ENCODE data around the gene CCNG2. TPM values are rescaled to one million over a fixed set of nuclear protein-coding genes. Genes with fewer than 3 reads are reported as not detected.

CCNG2 gene
- total RNA-seq, 2 donors from 2014 or later = 23.7 to 65.0 TPM

- Histone ChIP-seq H3K27ac (no peak overlapping the region), H3K27me3 (replicated peaks; ENCODE audit: insufficient read depth) (no peaks in the 10 kb centered on the region), H3K36me3 (no peaks in the 10 kb centered on the region), H3K4me1 (ENCODE audit: control insufficient read depth in 1 of 2, low read depth in 2 of 2) (no peaks in the 10 kb centered on the region), H3K9me3 (no peaks in the 10 kb centered on the region), H3K4me3 (no peak overlapping the region)
- ATAC-seq (ENCODE audit: insufficient number of reproducible peaks, low FRiP score, low read depth) = no peak
- TF ChIP-seq CTCF (IDR thresholded peaks at IDR 0.05) = no peak
- no peak for DNase-seq (ENCODE audit: low spot score)
These were observed 35.2 kb upstream of the CCNG2 start for GRCh38 chr4:77121736-77122240.

- Histone ChIP-seq H3K36me3 (no peaks in the 10 kb centered on the region), H3K4me1 (ENCODE audit: control insufficient read depth in 1 of 2, low read depth in 2 of 2) (no peaks in the 10 kb centered on the region), H3K27ac (no peak overlapping the region), H3K27me3 (replicated peaks; ENCODE audit: insufficient read depth) (no peaks in the 10 kb centered on the region), H3K9me3 (no peaks in the 10 kb centered on the region), H3K4me3 (no peak overlapping the region)
- ATAC-seq (ENCODE audit: insufficient number of reproducible peaks, low FRiP score, low read depth) (no peak), DNase-seq (ENCODE audit: low spot score) (no peak)
- TF ChIP-seq CTCF (IDR thresholded peaks at IDR 0.05) = no peak
These were observed 34.4 kb upstream of the CCNG2 start for GRCh38 chr4:77122656-77123055.

- no peak for TF ChIP-seq CTCF (IDR thresholded peaks at IDR 0.05)
- ATAC-seq (ENCODE audit: insufficient number of reproducible peaks, low FRiP score, low read depth) (no peak), DNase-seq (ENCODE audit: low spot score) (no peak)
- no peaks in the 10 kb centered on the region for H3K4me1 ChIP-seq (ENCODE audit: control insufficient read depth in 1 of 2, low read depth in 2 of 2)
- H3K27me3 ChIP-seq (replicated peaks; ENCODE audit: insufficient read depth) = no peaks in the 10 kb centered on the region
- H3K27ac ChIP-seq = no peak overlapping the region
- no peak overlapping the region for H3K4me3 ChIP-seq
- H3K9me3 ChIP-seq = no peaks in the 10 kb centered on the region
- H3K36me3 ChIP-seq = no peaks in the 10 kb centered on the region
These were observed 33.6 kb upstream of the CCNG2 start for GRCh38 chr4:77123411-77123810.

- Histone ChIP-seq H3K27ac (no peak overlapping the region), H3K9me3 (no peaks in the 10 kb centered on the region), H3K27me3 (replicated peaks; ENCODE audit: insufficient read depth) (no peaks in the 10 kb centered on the region), H3K4me1 (ENCODE audit: control insufficient read depth in 1 of 2, low read depth in 2 of 2) (no peaks in the 10 kb centered on the region), H3K4me3 (no peak overlapping the region), H3K36me3 (no peaks in the 10 kb centered on the region)
- DNase-seq (ENCODE audit: low spot score) (no peak), ATAC-seq (ENCODE audit: insufficient number of reproducible peaks, low FRiP score, low read depth) (no peak)
- no peak for TF ChIP-seq CTCF (IDR thresholded peaks at IDR 0.05)
These were observed 32.4 kb upstream of the CCNG2 start for GRCh38 chr4:77124576-77124975.

GRCh38 chr4:77125961-77126360, 31.0 kb upstream of the CCNG2 start:
- H3K27ac ChIP-seq = no peak overlapping the region
- no peak for TF ChIP-seq CTCF (IDR thresholded peaks at IDR 0.05)
- H3K27me3 ChIP-seq (replicated peaks; ENCODE audit: insufficient read depth) = no peaks in the 10 kb centered on the region
- no peaks in the 10 kb centered on the region for H3K9me3 ChIP-seq
- H3K36me3 ChIP-seq = no peaks in the 10 kb centered on the region
- ATAC-seq (ENCODE audit: insufficient number of reproducible peaks, low FRiP score, low read depth) (no peak), DNase-seq (ENCODE audit: low spot score) (no peak)
- H3K4me3 ChIP-seq = no peak overlapping the region
- no peaks in the 10 kb centered on the region for H3K4me1 ChIP-seq (ENCODE audit: control insufficient read depth in 1 of 2, low read depth in 2 of 2)

Data from thoracic aorta (tissue), 2 donors.